Hepatocyte (in vitro differentiated cells): ENCODE results near the gene GHRL. TPM values are rescaled to one million over a fixed set of nuclear protein-coding genes. Genes with fewer than 3 reads are reported as not detected.
A peak's percentile ranks its signal among the peaks of the same experiment; 100 is the strongest.

Experiments
- DNase-seq: peaks from one replicate; pipeline ENCODE4 v3.0.0-alpha.2; 2016; ENCODE audit warnings: low spot score
- H2AFZ ChIP-seq: fragments of 200-600 bp; sonication (generic); 2 replicates; pipeline ENCODE4 v1.6.0; 2016; ENCODE audit warnings: antibody characterized with exemption, mild to moderate bottlenecking
- H3K27ac ChIP-seq: fragments of 200-600 bp; sonication (generic); 2 replicates; pipeline ENCODE4 v1.5.1; 2016; ENCODE audit warnings: mild to moderate bottlenecking
- H3K27me3 ChIP-seq: fragments of 200-600 bp; sonication (generic); 2 replicates; pipeline ENCODE4 v1.6.1; 2016
- H3K36me3 ChIP-seq: fragments of 200-600 bp; sonication (generic); replicated peaks from 2 replicates; pipeline ENCODE4 v1.5.1; 2016; ENCODE audit warnings: low read depth; ENCODE audit not compliant: insufficient read depth
- H3K4me1 ChIP-seq: fragments of 200-600 bp; sonication (generic); 2 replicates; pipeline ENCODE4 v1.5.1; 2016; ENCODE audit warnings: mild to moderate bottlenecking, moderate library complexity; ENCODE audit not compliant: insufficient read depth
- H3K4me2 ChIP-seq: fragments of 200-600 bp; sonication (generic); 2 replicates; pipeline ENCODE4 v1.6.0; 2016
- H3K4me3 ChIP-seq: fragments of 200-600 bp; sonication (generic); 2 replicates; pipeline ENCODE4 v1.5.1; 2016; ENCODE audit warnings: mild to moderate bottlenecking
- H3K79me2 ChIP-seq: fragments of 200-600 bp; sonication (generic); 2 replicates; pipeline ENCODE4 v1.6.0; 2017; ENCODE audit warnings: mild to moderate bottlenecking
- H3K9me2 ChIP-seq: fragments of 200-600 bp; sonication (generic); replicated peaks from 2 replicates; pipeline ENCODE4 v1.6.0; 2017; ENCODE audit warnings: mild to moderate bottlenecking; ENCODE audit not compliant: insufficient read depth
- H3K9me3 ChIP-seq: fragments of 200-600 bp; sonication (generic); 2 replicates; pipeline ENCODE4 v1.5.1; 2016; ENCODE audit warnings: low read depth, mild to moderate bottlenecking
- H4K20me1 ChIP-seq: fragments of 200-600 bp; sonication (generic); 2 replicates; pipeline ENCODE4 v1.6.0; 2016; ENCODE audit warnings: mild to moderate bottlenecking; ENCODE audit not compliant: insufficient read depth, poor library complexity, severe bottlenecking
- CTCF ChIP-seq: fragments of 200-600 bp; sonication (generic); IDR thresholded peaks from 2 replicates; pipeline ENCODE4 v1.5.1; 2016; ENCODE audit warnings: antibody characterized with exemption, mild to moderate bottlenecking; ENCODE audit not compliant: poor library complexity
- EZH2 ChIP-seq: fragments of 200-600 bp; sonication (generic); IDR thresholded peaks from 2 replicates; pipeline ENCODE4 v1.6.1; 2016; ENCODE audit warnings: antibody characterized with exemption, mild to moderate bottlenecking, borderline replicate concordance
- EZH2phosphoT487 ChIP-seq: fragments of 200-600 bp; sonication (generic); IDR thresholded peaks from one replicate; pipeline ENCODE4 v1.6.1; 2018; ENCODE audit warnings: antibody characterized with exemption, mild to moderate bottlenecking, low read depth, moderate library complexity; ENCODE audit not compliant: unreplicated experiment, severe bottlenecking
- WGBS: methylation state at CpG from one replicate; pipeline ENCODE4 v1.1.6; 2016; ENCODE audit warnings: low lambda C conversion rate; ENCODE audit errors: missing lambda C conversion rate; 5-methylcytosine and 5-hydroxymethylcytosine counted together
- polyA plus RNA-seq: library from polyadenylated mRNA; unstranded; fragments of >200 nt; fragmentation: Nextera tagmentation; extraction: Ambion mirVana; gene quantifications from 2 replicates; pipeline ENCODE4 v1.2.1, GENCODE V29; 2016
- total RNA-seq: library from RNA; depleted of rRNA; stranded (reverse); fragments of >200 nt; gene quantifications from 2 replicates; pipeline ENCODE4 v1.2.3, GENCODE V29; 2014

The GHRL gene
- total RNA-seq (12.4 and 14.0 TPM in 2 replicates), polyA plus RNA-seq (11.3 and 12.0 TPM in 2 replicates)

- no peaks in the 10 kb centered on the region for H3K79me2 ChIP-seq
- peaks cover 9% of the 10 kb centered on the region for H3K4me1 ChIP-seq
- H2AFZ ChIP-seq: no peak within 1 kb of the TSS
- 68% methylated on average over 12 of the region's 12 CpGs for WGBS
- TF ChIP-seq EZH2phosphoT487 (no peak), CTCF (no peak), EZH2 (no peak)
- no peaks in the 10 kb centered on the region for H3K27me3 ChIP-seq
- no peaks in the 10 kb centered on the region for H3K9me3 ChIP-seq
- peak within 1 kb of the TSS; percentile 74 for H3K27ac ChIP-seq
- H3K4me3 ChIP-seq: no peak within 1 kb of the TSS
- peak; percentile 40 for DNase-seq
- H4K20me1 ChIP-seq: no peaks in the 10 kb centered on the region
- no peaks in the 10 kb centered on the region for H3K9me2 ChIP-seq
- peak within 1 kb of the TSS; percentile 53 for H3K4me2 ChIP-seq
- no peaks in the 10 kb centered on the region for H3K36me3 ChIP-seq
Observed at GRCh38 chr3:10292505-10293419, at the start of gene GHRL. Gene GHRL, minus strand, starts transcription at chr3:10292947. Its CDS starts 2,767 bp downstream, at chr3:10290180.

GRCh38 chr3:10341901-10342398 is 49.2 kb upstream of the GHRL start:
- H3K4me3 ChIP-seq: no peak overlapping the region
- no peak overlapping the region for H3K4me2 ChIP-seq
- no peaks in the 10 kb centered on the region for H3K36me3 ChIP-seq
- H3K4me1 ChIP-seq: peaks cover 6% of the 10 kb centered on the region
- no peaks in the 10 kb centered on the region for H3K9me2 ChIP-seq
- no peaks in the 10 kb centered on the region for H3K27me3 ChIP-seq
- H3K79me2 ChIP-seq: no peaks in the 10 kb centered on the region
- H4K20me1 ChIP-seq: no peaks in the 10 kb centered on the region
- H2AFZ ChIP-seq: no peak overlapping the region
- no peaks in the 10 kb centered on the region for H3K9me3 ChIP-seq
- 83% methylated on average over 7 of the region's 7 CpGs for WGBS
- no peak for TF ChIP-seq EZH2phosphoT487
- TF ChIP-seq EZH2: no peak
- H3K27ac ChIP-seq: no peak overlapping the region
- no peak for DNase-seq

DNA sequence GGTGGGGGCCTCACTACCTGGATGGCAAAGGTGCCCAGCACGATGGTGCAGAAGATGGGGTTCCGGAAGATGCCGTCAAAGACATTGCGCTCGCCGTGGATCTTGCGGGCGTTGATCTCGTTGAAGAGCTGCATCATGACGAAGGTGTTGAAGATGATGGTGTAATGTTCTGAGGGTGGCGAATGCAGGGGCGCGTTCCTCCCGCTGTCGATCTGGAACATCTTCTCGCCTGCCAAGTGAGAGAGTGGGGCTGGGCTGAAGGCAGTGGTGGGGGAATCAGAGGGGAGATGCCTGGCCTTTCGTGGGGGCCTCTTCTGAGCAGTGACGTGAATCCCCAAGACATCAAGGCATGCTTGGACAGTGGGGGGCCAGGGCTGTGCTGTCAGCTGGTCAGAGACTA is 47.7 kb upstream of the GHRL start:
- no peak overlapping the region for H2AFZ ChIP-seq
- no peaks in the 10 kb centered on the region for H3K27me3 ChIP-seq
- H3K9me2 ChIP-seq: no peaks in the 10 kb centered on the region
- 94% methylated on average over 18 of the region's 18 CpGs for WGBS
- no peak for TF ChIP-seq CTCF
- no peak for TF ChIP-seq EZH2
- no peak for TF ChIP-seq EZH2phosphoT487
- no peak overlapping the region for H3K4me3 ChIP-seq
- H3K9me3 ChIP-seq: no peaks in the 10 kb centered on the region
- no peaks in the 10 kb centered on the region for H3K36me3 ChIP-seq
- H3K4me2 ChIP-seq: no peak overlapping the region
- H3K4me1 ChIP-seq: peaks cover 6% of the 10 kb centered on the region
- no peaks in the 10 kb centered on the region for H4K20me1 ChIP-seq
- no peak for DNase-seq
- no peaks in the 10 kb centered on the region for H3K79me2 ChIP-seq
- no peak overlapping the region for H3K27ac ChIP-seq

DNA sequence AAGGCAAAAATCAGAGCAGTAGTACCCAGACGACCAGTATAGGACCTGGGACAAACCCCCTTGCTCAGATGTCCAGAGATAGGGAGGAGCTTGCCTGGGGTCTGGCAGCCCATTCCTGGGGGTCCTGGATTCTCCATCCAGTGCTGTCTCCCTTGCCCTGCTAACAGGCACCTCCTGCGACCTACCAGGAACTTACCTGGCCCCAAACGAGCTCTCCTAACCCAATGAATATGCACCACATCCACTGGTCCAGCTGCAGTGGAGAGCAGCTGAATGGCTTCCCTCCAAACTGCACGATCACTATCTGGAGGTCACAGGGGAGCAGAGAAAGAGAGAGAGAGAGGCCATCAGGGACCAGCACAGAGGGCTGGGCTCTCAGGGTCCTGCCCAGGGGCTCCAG is 47.3 kb upstream of the GHRL start:
- Histone ChIP-seq H3K79me2 (no peaks in the 10 kb centered on the region), H3K9me2 (no peaks in the 10 kb centered on the region), H3K4me3 (no peak overlapping the region), H2AFZ (no peak overlapping the region), H3K4me1 (peaks cover 6% of the 10 kb centered on the region), H3K36me3 (no peaks in the 10 kb centered on the region), H3K4me2 (no peak overlapping the region), H3K27ac (no peak overlapping the region), H3K9me3 (no peaks in the 10 kb centered on the region), H3K27me3 (no peaks in the 10 kb centered on the region), H4K20me1 (no peaks in the 10 kb centered on the region)
- no peak for DNase-seq
- WGBS: 70% methylated on average over 4 of the region's 4 CpGs
- TF ChIP-seq CTCF (no peak), EZH2phosphoT487 (no peak), EZH2 (no peak)
